Measurements from ENCODE around the gene AKR1A1.

DNA sequence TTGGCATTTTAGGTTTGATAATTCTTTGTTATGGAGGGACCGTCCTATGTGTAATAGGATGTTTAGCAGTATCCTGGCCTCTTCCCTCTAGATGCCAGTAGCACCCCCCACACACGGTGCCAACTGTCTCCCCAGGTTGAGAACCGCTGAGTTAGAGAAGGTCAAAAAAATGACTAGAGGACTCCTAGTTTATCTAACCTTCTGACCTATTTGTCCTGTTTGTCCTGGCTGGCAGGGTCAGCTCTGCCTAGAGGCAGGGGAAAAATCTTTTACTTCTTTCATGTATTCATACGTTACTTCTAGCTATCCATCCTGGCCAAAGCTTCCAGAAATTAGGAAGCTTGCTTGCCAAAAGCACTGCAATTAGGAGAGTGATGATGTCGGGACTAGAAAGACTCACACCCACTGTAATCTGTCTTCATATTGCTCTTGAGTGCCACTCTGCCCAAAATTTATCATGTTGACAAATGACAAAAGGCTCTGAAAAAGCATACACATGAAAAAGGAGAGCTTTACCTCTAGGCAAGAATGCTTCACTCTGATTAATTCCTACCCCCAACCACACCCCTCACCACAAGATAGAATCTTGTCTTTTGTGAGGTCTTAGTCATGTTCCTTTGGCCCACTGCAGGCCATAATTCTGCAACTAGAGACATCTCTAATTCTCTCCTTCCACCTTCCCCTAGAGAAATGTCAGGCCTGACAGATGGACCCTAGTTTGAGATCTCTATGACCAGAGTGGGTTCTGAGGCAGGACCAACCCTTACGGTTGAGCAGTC is 14.4 kb upstream of the AKR1A1 start:
- TF ChIP-seq, protein P1, sequence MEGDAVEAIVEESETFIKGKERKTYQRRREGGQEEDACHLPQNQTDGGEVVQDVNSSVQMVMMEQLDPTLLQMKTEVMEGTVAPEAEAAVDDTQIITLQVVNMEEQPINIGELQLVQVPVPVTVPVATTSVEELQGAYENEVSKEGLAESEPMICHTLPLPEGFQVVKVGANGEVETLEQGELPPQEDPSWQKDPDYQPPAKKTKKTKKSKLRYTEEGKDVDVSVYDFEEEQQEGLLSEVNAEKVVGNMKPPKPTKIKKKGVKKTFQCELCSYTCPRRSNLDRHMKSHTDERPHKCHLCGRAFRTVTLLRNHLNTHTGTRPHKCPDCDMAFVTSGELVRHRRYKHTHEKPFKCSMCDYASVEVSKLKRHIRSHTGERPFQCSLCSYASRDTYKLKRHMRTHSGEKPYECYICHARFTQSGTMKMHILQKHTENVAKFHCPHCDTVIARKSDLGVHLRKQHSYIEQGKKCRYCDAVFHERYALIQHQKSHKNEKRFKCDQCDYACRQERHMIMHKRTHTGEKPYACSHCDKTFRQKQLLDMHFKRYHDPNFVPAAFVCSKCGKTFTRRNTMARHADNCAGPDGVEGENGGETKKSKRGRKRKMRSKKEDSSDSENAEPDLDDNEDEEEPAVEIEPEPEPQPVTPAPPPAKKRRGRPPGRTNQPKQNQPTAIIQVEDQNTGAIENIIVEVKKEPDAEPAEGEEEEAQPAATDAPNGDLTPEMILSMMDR (IDR thresholded peaks at IDR 0.05), result no peak
- TF ChIP-seq POLR2A (IDR thresholded peaks at IDR 0.05), result no peak
